Keratinocyte (primary cell): ENCODE results near the gene NKX2-2. TPM values are rescaled to one million over a fixed set of nuclear protein-coding genes. Genes with fewer than 3 reads are reported as not detected.

Source experiments
- DNase-seq: peaks from one replicate; pipeline ENCODE4 v3.0.0-alpha.2; 2011; ENCODE audit warnings: low read depth, missing footprints, low spot score
- FAIRE-seq: peaks from 2 replicates; lab custom pipeline; 2011; peaks lifted over from hg19 to GRCh38; lab: Jason Lieb, UNC
- H2AFZ ChIP-seq: 2 replicates; pipeline ENCODE4 v1.6.0; 2012; ENCODE audit warnings: low read length, control low read depth, inconsistent platforms; ENCODE audit not compliant: control insufficient read depth
- H3K27ac ChIP-seq: 2 replicates; pipeline ENCODE4 v1.5.1; 2011; ENCODE audit warnings: low read length; ENCODE audit not compliant: control insufficient read depth, insufficient read depth
- H3K27me3 ChIP-seq: 3 replicates; pipeline ENCODE4 v1.6.0; 2011; ENCODE audit warnings: low read length; ENCODE audit not compliant: control insufficient read depth, insufficient read depth; ENCODE audit errors: extremely low read depth
- H3K36me3 ChIP-seq, 2 experiments: 2 replicates in 1 of 2; 3 replicates in 1 of 2; pipeline ENCODE4 v1.5.1; 2011; ENCODE audit warnings: low read length in 2 of 2, mild to moderate bottlenecking in 1 of 2; ENCODE audit not compliant: control insufficient read depth in 2 of 2, insufficient read depth in 2 of 2; ENCODE audit errors: extremely low read depth in 1 of 2
- H3K4me1 ChIP-seq: 3 replicates; pipeline ENCODE4 v1.5.1; 2011; ENCODE audit warnings: low read length; ENCODE audit not compliant: control insufficient read depth, insufficient read depth; ENCODE audit errors: extremely low read depth
- H3K4me2 ChIP-seq: 3 replicates; pipeline ENCODE4 v1.6.0; 2011; ENCODE audit warnings: low read depth, low read length; ENCODE audit not compliant: control insufficient read depth, insufficient read depth; ENCODE audit errors: extremely low read depth
- H3K4me3 ChIP-seq, 3 experiments: fragments of 200-600 bp in 1 of 3; sonication (generic) in 1 of 3; 2 replicates in 2 of 3; 3 replicates in 1 of 3; pipeline ENCODE4 v1.5.1; 2011 to 2016; ENCODE audit warnings: low read length in 3 of 3, mild to moderate bottlenecking in 3 of 3, control low read depth in 2 of 3, inconsistent platforms in 1 of 3, low read depth in 1 of 3, mixed read lengths in 1 of 3, mixed run types in 1 of 3, moderate library complexity in 1 of 3; ENCODE audit not compliant: control insufficient read depth in 2 of 3, insufficient read depth in 2 of 3; ENCODE audit errors: extremely low read depth in 1 of 3
- H3K79me2 ChIP-seq: 2 replicates; pipeline ENCODE4 v1.6.0; 2012; ENCODE audit warnings: low read length; ENCODE audit not compliant: control insufficient read depth, insufficient read depth
- H3K9ac ChIP-seq: 3 replicates; pipeline ENCODE4 v1.6.0; 2011; ENCODE audit warnings: low read length; ENCODE audit not compliant: control insufficient read depth, insufficient read depth; ENCODE audit errors: extremely low read depth
- H3K9me1 ChIP-seq: 3 replicates; pipeline ENCODE4 v1.6.0; 2011; ENCODE audit warnings: low read length; ENCODE audit not compliant: control insufficient read depth, insufficient read depth; ENCODE audit errors: extremely low read depth
- H3K9me3 ChIP-seq: 2 replicates; pipeline ENCODE4 v1.5.1; 2012; ENCODE audit warnings: low read depth, low read length; ENCODE audit not compliant: control insufficient read depth
- H4K20me1 ChIP-seq: 3 replicates; pipeline ENCODE4 v1.6.0; 2011; ENCODE audit warnings: low read length; ENCODE audit not compliant: control insufficient read depth, insufficient read depth; ENCODE audit errors: extremely low read depth
- EZH2 ChIP-seq: IDR thresholded peaks from one replicate; pipeline ENCODE4 v1.6.1; 2012; ENCODE audit warnings: inconsistent platforms, mild to moderate bottlenecking, low read length, moderate library complexity
- dilution Hi-C: fragments of 300-500 bp; cut with MboI; formaldehyde crosslinking; loops from one replicate; pipeline ENCODE4 v1.7.0; 2020; ENCODE audit warnings: low sequenced_read_pairs; ENCODE audit not compliant: extremely low pct_ligation_motif_present
- polyA plus RNA-seq, 5 experiments: library from polyadenylated mRNA; depleted of rRNA in 3 of 5; stranded (reverse) in 3 of 5; stranded (forward) in 1 of 5; unstranded in 1 of 5; fragments of >200 nt; gene quantifications; 1 replicate in 1 of 5; 2 replicates in 3 of 5; 3 replicates in 1 of 5; pipeline versions ENCODE4 v1.2.1 to v1.2.3, GENCODE V29; 2011 to 2012; ENCODE audit warnings: missing spikeins in 2 of 5, low read depth in 1 of 5, low replicate concordance in 1 of 5
- TF ChIP-seq, protein P1 (sequence below), 3 experiments: IDR thresholded peaks in 1 of 3; conservative IDR thresholded peaks in 1 of 3; optimal IDR thresholded peaks in 1 of 3; 2 replicates in 2 of 3; 3 replicates in 1 of 3; pipeline versions ENCODE3 to v1.5.1; 2011; ENCODE audit warnings: low read length in 3 of 3, mild to moderate bottlenecking in 3 of 3, moderate library complexity in 2 of 3, control low read depth in 1 of 3, inconsistent platforms in 1 of 3; ENCODE audit not compliant: insufficient read depth in 2 of 3; ENCODE audit errors: extremely low read depth in 1 of 3

The NKX2-2 gene
- polyA plus RNA-seq, 1 donor (not counting 4 experiments of a cell fraction or from before 2014, with no cell fraction given) = not detected

- Histone ChIP-seq H3K36me3 (no peaks in the 10 kb centered on the region), H3K9me1 (no peaks in the 10 kb centered on the region), H3K4me1 (no peaks in the 10 kb centered on the region), H3K9ac (no peak overlapping the region), H3K4me2 (no peak overlapping the region), H3K4me3 (no peak overlapping the region), H4K20me1 (no peaks in the 10 kb centered on the region), H3K27me3 (no peaks in the 10 kb centered on the region), H3K27ac (no peak overlapping the region), H3K9me3 (no peaks in the 10 kb centered on the region), H2AFZ (no peak overlapping the region), H3K79me2 (no peaks in the 10 kb centered on the region)
- TF ChIP-seq, protein P1, sequence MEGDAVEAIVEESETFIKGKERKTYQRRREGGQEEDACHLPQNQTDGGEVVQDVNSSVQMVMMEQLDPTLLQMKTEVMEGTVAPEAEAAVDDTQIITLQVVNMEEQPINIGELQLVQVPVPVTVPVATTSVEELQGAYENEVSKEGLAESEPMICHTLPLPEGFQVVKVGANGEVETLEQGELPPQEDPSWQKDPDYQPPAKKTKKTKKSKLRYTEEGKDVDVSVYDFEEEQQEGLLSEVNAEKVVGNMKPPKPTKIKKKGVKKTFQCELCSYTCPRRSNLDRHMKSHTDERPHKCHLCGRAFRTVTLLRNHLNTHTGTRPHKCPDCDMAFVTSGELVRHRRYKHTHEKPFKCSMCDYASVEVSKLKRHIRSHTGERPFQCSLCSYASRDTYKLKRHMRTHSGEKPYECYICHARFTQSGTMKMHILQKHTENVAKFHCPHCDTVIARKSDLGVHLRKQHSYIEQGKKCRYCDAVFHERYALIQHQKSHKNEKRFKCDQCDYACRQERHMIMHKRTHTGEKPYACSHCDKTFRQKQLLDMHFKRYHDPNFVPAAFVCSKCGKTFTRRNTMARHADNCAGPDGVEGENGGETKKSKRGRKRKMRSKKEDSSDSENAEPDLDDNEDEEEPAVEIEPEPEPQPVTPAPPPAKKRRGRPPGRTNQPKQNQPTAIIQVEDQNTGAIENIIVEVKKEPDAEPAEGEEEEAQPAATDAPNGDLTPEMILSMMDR (optimal IDR thresholded peaks at IDR 0.05 in 1 of 3, IDR thresholded peaks at IDR 0.05 in 1 of 3, conservative IDR thresholded peaks at IDR 0.05 in 1 of 3; ENCODE audit: extremely low read depth in 1 of 3, insufficient read depth in 2 of 3, low read length in 3 of 3) = no peak
- no peak for TF ChIP-seq EZH2
- dilution Hi-C loops = no loop called here
- DNase-seq = no peak
- no peak for FAIRE-seq
These were observed 21.0 kb upstream of the NKX2-2 start for GRCh38 chr20:21534886-21535285.

GRCh38 chr20:21534453-21534852 lies 20.6 kb upstream of the NKX2-2 start:
- TF ChIP-seq EZH2 = no peak
- TF ChIP-seq, protein P1 (optimal IDR thresholded peaks at IDR 0.05 in 1 of 3, IDR thresholded peaks at IDR 0.05 in 1 of 3, conservative IDR thresholded peaks at IDR 0.05 in 1 of 3; ENCODE audit: extremely low read depth in 1 of 3, insufficient read depth in 2 of 3, low read length in 3 of 3) = no peak

More at GRCh38 chr20:21534453-21534852, 20.6 kb upstream of the NKX2-2 start:
- Histone ChIP-seq H3K79me2 (no peaks in the 10 kb centered on the region), H3K27ac (no peak overlapping the region), H2AFZ (no peak overlapping the region), H3K4me2 (no peak overlapping the region), H3K36me3 (no peaks in the 10 kb centered on the region), H4K20me1 (no peaks in the 10 kb centered on the region), H3K9me1 (no peaks in the 10 kb centered on the region), H3K9ac (no peak overlapping the region), H3K27me3 (no peaks in the 10 kb centered on the region), H3K9me3 (no peaks in the 10 kb centered on the region), H3K4me3 (no peak overlapping the region), H3K4me1 (no peaks in the 10 kb centered on the region)
- FAIRE-seq (no peak), DNase-seq (no peak)
- dilution Hi-C loops = no loop called here
